HG02642 (cell line): ENCODE results near the gene TTN.

Source experiments
- ATAC-seq: cut with Tn5 transposase; IDR thresholded peaks from one replicate; pipeline ENCODE4 v1.9.1; 2021; ENCODE audit warnings: mild to moderate bottlenecking; ENCODE audit not compliant: unreplicated experiment, poor library complexity

TTN gene

DNA sequence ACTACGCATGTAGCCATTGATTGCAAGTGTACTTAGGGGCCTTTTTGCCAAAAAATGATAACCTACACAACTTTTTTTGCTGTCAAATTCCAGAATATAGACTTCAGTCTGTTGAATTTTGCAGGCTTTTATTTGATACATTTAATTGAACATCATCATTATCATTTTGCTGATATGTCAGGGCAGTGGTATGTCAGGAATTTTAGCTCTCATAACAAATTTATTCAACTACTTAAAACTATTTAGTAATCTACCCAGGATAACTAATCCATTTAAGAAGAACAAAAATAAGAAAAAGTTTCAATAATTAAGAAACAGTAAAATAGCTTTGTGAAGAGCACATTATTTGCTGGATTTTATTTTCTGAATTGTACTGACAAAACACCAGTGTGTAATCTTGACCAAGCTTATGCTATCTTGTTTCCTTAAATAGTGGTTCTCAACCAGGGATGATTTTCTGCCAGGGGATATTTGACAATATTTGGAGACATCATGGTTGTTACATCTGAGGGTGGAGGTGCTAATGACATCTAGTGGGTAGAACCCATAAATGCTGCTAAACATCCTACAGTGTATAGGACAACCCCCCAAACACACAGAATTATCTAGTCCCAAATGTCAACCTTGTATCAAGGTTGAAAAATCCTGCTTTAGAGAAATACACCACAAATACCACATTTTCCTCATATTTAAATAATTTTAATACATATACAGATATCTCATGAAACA, 12.1 kb upstream of the TTN start:
- no peak for ATAC-seq

DNA sequence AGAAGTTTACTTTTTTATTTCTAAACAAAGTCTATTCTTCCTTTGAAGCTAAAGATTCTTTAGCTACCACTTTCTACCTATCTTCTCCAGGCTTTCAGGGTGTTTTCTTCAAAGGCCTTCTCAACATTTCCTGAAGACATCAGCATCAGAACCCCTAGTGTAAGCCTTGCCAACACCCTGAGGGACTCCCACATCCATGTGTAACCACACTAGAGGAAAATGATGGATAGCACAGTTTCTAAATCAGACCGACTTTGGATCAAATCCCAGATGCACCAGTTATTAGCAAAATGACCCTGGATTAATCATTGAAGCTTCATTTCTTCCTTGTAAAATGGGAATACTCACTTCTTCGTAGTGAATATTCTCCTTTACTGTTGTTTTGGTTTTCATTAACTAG, 4.7 kb upstream of the TTN start:
- no peak for ATAC-seq

DNA sequence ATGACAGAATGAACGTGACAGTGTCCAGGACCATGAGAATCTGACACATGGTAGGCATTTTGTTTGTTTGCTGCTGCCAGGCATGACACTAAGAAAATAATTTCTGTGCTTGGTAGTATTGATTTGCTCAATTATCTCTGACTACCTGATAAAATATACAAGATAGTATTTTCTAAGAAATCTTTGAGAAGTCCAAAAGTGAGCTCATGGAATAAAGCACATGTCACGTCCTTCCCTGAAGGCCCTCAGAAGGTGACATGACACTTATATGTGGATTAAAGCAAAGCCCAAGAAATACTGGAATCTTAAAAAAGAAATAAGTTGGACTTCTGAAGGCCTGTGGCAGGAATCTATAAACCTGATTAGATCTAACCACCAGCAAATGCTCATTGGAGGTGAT, 3.8 kb upstream of the TTN start:
- no peak for ATAC-seq

DNA sequence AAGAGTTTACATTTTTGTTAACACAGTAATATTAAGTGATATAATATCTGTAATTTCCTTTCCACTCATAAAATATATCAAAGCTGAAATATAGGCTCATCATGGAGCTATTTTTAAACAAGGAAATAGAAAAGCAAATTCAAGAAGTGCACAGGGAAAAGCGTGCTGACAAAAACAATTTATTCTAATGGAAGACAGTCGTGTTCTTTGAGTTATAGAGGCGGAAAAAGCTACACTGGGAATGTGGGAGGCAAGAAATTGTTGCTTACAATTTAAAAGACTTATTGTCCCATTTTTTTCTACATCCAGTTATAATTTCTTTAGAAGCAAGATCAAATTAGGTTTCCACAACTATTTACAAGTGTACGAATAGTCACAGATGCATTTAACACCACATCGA, 3.2 kb upstream of the TTN start:
- no peak for ATAC-seq

DNA sequence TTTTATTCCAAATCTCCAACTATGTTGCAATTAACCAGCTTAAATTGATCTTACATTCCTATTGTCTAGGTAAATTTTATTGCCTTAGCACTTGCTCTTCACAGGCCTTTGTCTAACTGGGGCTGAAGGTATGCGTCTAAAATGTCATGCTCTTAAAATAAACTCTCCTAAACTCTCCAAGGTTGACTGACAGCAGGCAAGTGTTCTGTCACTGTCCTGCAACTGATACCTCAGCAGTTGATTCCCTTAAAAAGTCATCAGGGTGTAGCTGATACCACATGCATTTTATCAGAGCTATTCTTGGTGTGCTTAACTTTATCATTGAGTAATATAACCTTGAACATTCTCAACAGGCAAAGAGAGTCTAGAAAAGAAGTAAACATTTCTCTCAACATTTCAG, 680 bp downstream of the TTN start:
- ATAC-seq: no peak

DNA sequence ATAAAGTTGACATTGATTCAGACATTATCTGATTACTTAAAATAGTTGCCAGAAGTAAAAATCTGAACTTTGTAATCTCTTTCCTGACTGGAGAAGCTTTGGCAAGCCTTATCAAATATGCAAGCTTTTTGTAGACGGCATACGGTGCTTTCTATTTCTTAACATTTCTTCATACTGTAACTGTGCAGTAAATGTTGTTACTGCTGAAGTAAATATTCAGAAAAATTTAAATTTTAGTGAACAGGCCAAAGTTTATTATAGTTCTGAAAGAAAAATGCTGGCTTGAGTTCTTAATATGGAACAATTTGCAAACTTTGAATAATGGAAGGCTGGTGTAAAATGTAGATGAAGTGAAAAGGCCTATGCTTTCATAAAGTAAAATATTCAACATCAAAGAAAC, 1.8 kb downstream of the TTN start:
- no peak for ATAC-seq

DNA sequence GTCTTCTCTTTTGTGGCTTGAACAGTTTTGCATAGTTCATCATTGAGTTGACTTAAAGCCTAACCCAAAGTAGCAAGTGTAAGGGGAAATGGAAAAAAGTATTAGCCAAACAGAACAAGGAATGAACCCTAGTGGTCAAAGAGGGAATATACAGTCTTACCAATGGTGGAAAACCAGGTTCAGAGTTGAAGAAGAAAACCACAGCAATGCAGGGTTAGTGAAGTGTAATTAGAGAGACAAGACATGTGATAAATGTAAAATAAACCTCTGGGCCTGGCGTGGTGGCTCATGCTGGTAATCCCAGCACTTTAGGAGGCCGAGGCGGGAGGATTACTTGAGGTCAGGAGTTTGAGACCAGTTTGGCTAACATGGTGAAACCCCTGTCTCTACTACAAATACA, 2.4 kb downstream of the TTN start:
- peak; percentile 57 for ATAC-seq

DNA sequence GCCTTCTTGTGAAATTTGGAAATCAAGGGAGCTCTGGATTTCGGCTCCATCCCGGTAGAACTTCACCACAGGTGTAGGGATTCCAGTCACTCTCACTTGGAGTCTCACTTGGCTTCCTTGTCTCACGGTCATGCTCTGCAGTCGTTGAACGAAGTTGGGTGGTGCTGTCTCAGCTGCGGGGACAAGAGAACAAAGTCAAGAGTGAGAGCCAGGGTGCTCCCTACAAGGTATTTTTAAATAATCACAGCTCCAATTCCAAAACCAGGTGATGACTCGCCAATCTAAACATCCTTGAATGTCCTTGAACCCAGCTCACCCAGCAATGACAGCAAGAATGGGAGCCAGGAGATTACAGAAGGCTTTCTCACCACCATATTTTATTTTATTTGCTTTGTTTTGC, 6.7 kb downstream of the TTN start:
- ATAC-seq: no peak

DNA sequence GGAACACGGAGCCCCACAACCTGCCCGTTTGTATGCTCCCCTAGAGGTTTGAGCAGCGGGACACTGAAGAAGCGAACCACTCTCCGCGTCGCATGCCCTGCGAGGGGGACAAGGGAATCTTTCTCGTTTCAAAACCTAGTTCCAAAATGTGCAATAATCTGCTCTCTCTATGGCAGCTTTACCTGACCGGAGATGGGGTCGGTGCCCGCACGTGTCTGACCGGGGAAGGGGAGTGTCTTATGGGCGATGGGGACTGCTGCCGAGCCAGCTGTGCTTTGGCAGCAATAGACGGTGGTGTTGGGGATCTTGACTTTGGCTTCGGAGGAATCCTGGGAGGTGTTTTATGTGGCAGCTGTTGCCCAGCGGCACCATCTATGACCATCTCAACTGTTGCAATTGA, 7.9 kb downstream of the TTN start:
- no peak for ATAC-seq

DNA sequence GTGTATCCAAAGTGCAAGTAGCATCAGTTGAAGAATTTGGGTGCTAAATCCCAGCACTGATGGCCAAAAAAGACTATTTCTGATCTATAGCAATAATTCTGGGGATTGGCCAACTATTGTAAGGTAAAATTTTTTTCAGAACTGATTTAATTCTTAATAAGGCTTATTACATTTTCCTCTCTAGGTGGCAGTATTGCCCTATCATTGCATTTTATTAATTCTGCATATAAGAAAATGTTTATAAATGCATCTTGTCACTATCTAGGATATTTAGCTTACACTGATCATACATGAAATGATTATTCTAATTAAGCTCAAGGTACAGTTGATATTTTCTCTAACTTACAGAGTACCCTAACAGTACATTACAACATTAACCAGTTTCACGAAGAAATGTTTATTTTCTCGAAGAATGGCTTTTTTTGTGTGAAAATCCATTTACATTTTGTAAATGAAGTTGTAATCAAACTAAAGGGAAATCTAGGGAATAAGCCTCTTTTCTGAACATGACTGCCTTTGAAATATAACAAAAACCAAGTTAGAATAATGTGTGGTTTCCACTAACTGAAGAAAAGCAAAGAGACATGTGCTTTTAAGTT, 11.0 kb downstream of the TTN start:
- ATAC-seq: no peak

DNA sequence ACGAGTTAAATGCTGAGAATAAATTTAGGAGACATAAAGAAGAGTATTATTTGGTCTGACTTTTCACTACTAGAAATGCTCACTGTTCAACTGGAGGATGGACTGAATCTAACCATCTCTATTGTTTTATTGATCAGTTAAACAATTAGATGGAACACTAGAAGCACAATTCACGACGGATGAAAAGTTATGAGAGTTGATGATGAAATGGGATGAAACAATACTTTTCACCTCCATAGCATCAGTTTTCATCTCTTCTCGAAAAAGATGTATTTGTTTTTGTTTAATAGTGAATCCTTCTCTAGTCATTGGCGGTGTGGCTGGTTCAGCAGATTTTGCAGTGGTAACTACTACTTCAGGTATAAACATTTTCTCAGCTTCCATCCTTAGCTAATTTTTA, 19.3 kb downstream of the TTN start:
- ATAC-seq: no peak

DNA sequence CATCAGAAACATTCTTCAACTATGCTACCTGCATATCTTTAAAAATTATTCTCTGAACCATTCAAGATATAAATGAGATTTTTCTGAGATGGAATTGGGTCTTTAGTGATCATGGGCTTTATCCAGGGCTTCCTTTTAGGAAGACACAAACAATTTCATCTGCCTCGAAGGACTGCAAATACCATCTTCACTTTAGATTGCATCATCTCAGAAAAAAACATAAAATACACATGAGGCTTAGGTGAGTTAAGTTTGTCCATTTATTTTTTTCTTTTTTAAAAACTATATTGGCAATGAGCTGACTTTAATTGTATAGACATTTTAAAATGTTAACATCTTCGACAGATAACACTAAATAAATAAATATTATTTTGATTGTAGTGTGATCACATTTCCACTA, 20.1 kb downstream of the TTN start:
- no peak for ATAC-seq

DNA sequence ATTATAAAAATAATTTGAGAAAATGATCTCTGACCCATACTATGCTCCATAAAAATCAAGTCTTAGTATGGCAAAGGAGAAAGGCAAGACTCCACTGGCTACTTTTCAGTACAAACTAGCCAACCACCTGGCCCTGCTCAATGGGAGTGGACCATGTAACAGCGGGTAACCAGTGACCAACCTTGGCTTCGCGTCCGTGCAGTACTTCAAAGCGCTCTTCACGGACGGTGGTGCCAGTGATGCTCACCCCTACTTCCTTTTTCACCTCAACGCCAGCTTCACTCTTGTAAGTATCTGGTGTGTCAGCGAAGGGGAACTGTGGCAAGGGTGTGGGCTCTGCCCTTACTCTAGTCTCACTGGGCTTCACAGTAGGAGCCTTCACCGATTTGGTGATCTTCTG, 23.3 kb downstream of the TTN start:
- no peak for ATAC-seq

DNA sequence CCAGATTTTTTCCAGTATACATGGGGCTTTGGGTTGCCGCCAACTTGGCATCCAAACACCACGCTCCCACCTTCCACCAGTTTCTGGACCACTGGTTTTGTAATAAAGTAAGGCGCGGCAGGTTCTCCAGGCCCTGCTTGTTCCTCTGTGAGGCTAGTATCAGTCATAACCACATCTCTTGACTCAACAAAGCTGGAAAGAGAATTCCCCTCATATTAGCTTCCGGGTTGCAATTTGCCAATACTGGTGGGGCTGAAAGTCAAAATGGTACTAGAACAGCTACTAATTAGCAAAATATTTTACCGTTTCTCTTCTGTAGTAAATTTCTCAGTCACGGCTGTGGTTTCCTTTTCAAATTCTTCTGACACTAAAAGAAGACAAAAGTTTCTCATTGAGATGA, 25.0 kb downstream of the TTN start:
- no peak for ATAC-seq

DNA sequence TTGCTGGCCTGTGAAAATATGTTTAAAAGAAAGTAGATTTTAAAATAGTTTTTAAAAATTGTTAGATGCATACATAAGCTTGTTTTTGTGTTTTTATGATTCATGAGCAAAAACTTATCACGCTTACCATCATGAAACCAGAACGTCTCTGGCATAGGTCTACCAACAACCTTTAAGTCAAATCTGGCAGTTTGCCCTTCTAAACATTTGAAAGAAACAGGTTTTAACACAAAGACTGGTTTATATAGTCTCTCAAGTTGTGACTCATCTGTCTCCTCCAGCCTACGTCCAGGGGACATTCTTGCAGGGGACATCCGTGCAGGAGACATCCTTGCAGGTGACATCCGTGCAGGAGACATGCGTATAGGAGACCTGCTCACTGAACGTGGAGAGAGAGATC, 29.6 kb downstream of the TTN start:
- no peak for ATAC-seq

DNA sequence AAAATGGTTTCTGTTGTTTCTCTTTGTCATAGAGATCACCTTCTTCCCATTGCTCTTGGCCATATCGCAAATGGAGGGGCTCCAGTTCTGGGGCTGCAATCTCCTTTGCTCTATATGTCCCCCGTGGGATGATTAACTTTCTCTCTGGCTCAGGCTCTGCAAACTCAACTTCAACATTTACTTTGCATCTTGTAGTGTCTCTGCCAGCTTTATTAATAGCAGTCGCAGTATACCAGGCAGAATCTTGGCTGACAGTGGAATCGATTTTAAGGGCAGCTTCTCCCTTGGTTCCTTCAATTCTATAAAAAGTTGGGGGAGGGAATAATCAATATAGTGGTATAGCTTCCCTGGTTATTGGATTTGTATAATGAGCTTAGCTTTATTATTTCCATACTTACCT, 30.5 kb downstream of the TTN start:
- no peak for ATAC-seq

DNA sequence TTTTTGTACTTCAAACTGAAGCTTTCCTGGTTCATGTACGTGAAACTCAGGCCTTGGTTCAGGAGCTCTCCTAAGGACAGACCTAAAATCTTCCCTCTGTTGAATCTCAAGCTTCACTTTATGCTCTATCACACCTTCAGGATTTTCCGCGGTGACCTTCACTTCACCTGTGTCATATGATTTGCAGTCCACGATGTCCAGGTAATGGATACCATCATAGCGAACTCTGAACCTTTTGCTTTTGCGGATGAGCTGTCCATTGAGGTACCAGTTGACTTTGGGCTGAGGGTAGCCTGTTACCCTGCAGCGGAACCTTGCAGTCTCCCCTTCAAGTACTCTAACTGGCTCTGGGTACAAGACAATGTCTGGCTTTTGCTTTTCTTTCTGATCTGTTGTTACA, 31.2 kb downstream of the TTN start:
- ATAC-seq: no peak

DNA sequence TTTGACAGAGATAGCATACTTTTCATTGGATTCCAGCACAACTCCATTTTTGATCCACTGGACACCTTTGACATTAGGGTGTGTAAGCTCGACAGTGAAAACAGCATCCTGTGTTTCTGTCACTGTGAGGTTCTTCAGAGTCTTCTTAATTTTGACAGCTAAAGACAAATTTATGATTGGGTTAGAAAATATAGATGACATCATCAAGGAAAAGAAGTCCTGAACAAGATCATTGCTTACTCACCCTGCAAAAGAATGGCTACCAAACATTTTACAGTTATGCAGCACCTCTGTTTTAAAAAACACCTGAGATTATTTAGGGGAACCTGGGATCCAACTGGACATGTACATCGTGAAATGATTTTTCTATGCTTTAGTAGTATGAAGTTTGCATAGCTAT, 36.7 kb downstream of the TTN start:
- no peak for ATAC-seq

DNA sequence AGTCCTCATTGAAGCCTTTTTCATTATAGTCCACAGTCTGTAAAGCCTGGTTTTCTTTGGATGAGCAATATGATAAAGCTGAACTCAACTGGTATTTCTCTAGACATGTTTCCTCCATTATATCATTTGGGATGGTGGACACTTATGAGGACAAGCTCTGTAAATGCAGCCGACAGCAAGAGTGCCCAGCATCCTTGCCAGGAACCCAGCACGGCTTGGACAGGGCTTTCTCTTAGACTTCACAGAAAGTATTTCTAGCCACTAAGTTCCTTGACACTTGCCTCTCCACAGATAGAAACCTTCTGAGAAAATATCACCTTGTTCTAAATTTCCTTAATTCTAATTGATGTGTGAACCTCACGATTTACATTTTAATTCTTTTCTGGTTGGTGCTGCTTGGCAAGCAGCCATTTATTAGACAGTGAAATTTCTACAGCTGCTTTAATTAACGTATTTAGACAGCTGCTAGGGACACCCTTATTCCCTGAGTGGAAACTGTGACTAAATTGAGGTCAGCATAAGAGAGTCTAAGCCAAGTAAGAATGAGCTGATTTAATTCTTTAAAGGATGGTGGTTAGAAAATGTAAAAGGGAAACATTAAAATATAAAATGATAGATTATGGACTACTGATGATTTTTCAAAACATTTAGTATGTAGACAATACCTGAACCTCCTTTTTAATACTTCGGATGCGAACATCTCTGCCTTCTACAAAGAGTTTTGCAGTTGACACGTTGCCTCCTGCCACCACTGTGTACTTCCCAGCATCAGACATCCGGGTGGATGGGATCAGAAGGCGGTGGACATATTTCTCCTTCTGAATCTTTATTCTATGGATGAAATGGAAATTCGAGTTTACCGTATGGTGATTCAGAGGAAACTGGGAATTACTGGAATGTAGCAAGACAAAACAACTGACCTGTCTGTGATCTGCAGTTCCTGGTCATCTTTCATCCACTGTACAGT, 39.8 kb downstream of the TTN start:
- ATAC-seq: no peak

DNA sequence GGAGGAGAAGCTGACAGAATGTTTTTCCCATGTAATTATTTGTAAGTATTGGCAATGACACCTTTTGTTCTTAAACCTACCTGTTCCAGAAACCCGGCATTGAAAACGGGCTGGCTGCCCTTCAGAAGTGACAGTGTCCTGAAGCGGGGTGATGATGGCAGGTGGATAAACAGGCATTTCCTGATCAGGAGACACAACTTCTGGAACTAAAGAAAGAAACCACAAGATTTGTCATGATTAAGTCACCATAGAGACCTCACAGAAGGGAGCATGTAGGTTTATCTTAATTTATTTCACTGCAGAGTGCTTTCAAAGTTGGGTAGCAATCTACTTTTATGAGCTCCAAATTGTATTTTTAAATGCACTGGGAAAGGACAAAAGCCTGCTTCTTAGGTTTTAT, 43.1 kb downstream of the TTN start:
- ATAC-seq: no peak

DNA sequence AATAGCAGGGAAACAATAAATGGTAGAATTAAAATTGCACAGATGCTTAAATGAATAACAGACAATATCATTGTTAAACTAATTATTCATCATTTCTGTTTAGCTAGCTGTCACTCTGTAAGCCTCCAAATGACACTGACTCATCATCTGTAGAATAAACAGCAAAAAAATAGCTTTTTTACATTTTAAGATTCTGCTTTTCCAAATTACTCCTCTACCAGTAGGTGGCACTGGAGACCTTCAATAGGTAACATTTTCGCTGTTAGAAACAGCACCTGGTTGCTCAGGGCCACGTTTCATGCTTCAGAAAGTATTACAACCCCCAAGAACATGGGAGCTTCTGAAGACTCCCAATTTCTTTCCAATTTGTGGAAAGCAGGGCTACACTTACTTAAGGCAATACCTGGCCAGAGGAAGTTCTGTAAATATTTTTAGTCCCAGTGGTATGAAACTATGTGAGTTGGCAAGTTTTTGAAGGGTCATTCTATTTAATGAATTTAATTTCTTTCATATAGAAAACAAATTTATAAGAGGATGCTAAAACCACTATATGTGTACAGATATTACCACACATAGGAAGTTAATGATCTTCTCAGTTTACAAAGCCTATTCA, 45.4 kb downstream of the TTN start:
- ATAC-seq: peak; percentile 65
